Testis (tissue), 3 donors: Measurements from ENCODE around the gene NES. TPM values are rescaled to one million over a fixed set of nuclear protein-coding genes. Genes with fewer than 3 reads are reported as not detected.

Experiments used
- DNase-seq: peaks from one replicate; pipeline ENCODE4 v3.0.0-alpha.2; 2019
- H3K27ac ChIP-seq, 2 donors: fragments of 200-600 bp; sonication (generic); one replicate each; pipeline ENCODE4 v1.5.1; 2019
- H3K27me3 ChIP-seq: fragments of 200-600 bp; sonication (generic); one replicate; pipeline ENCODE4 v1.5.1; 2019
- H3K36me3 ChIP-seq: fragments of 200-600 bp; sonication (generic); one replicate; pipeline ENCODE4 v1.5.1; 2017; ENCODE audit warnings: low read depth; ENCODE audit errors: missing control alignments
- H3K4me1 ChIP-seq: fragments of 200-600 bp; sonication (generic); one replicate; pipeline ENCODE4 v1.5.1; 2019
- H3K4me3 ChIP-seq, 2 donors: fragments of 200-600 bp; sonication (generic); one replicate each; pipeline ENCODE4 v1.5.1; 2017 to 2019
- H3K9me3 ChIP-seq: fragments of 200-600 bp; sonication (generic); one replicate; pipeline ENCODE4 v1.5.1; 2017
- CTCF ChIP-seq, 3 experiments: fragments of 450-650 bp in 2 of 3; fragments of 200-600 bp in 1 of 3; sonication (generic) in 1 of 3; IDR thresholded peaks; one replicate each; pipeline ENCODE4 v1.5.1; 2016 to 2019; ENCODE audit warnings: antibody characterized with exemption in 3 of 3, mild to moderate bottlenecking in 2 of 3, moderate library complexity in 1 of 3
- POLR2A ChIP-seq: fragments of 450-650 bp; IDR thresholded peaks from one replicate; pipeline ENCODE4 v1.6.1; 2017; ENCODE audit warnings: antibody characterized with exemption, mild to moderate bottlenecking, moderate library complexity
- WGBS, 2 donors: methylation state at CpG; one replicate each; pipeline ENCODE4 v1.1.5; 2018; 5-methylcytosine and 5-hydroxymethylcytosine counted together
- intact Hi-C: fragments of 100-400 bp; cut with DNase I; formaldehyde crosslinking; loops from one replicate; pipeline ENCODE4 v1.15.1; 2023; ENCODE audit warnings: low total_unique reads
- polyA plus RNA-seq: library from polyadenylated mRNA; stranded (reverse); fragments of 350-450 nt; fragmentation: Illumina TruSeq; extraction: RNeasy Lipid Tissue Mini Kit (QIAGEN cat#74804); gene quantifications from one replicate; pipeline ENCODE4 v1.2.3, GENCODE V29; 2014; ENCODE audit warnings: low read depth, low replicate concordance; ENCODE audit not compliant: insufficient read depth
- total RNA-seq, 2 donors: library from RNA; depleted of rRNA; stranded (reverse); fragments of >200 nt; gene quantifications; one replicate each; pipeline ENCODE4 v1.2.3, GENCODE V29; 2016

NES gene
- total and polyA plus RNA-seq, 3 donors from 2014 or later = 17.6 to 27.7 (median 20.7) TPM

GRCh38 chr1:156629823-156630449, 47.3 kb downstream of the NES start:
- 90 to 91% methylated on average over 8 of the region's 8 CpGs for WGBS, 2 donors
- no peaks in the 10 kb centered on the region for H3K36me3 ChIP-seq
- H3K27me3 ChIP-seq = no peaks in the 10 kb centered on the region
- H3K9me3 ChIP-seq = no peaks in the 10 kb centered on the region
- TF ChIP-seq CTCF (IDR thresholded peaks at IDR 0.05) = no peak
- TF ChIP-seq POLR2A = no peak
- no peak for DNase-seq
- intact Hi-C loops = no loop called here
- H3K27ac ChIP-seq = no peak overlapping the region
- peaks cover 8% of the 10 kb centered on the region for H3K4me1 ChIP-seq
- no peak overlapping the region for H3K4me3 ChIP-seq

GRCh38 chr1:156627313-156627880, 49.8 kb downstream of the NES start:
- Histone ChIP-seq H3K27ac (no peak overlapping the region), H3K36me3 (no peaks in the 10 kb centered on the region), H3K4me3 (no peak overlapping the region), H3K27me3 (no peaks in the 10 kb centered on the region), H3K4me1 (peaks cover 18% of the 10 kb centered on the region), H3K9me3 (no peaks in the 10 kb centered on the region)
- WGBS, 2 donors = 75 to 83% methylated on average over 2 of the region's 2 CpGs
- intact Hi-C loops = no loop called here
- DNase-seq = peak; percentile 70
- TF ChIP-seq CTCF (IDR thresholded peaks at IDR 0.05) = peak; percentile 41 to 69 (median 58)
- TF ChIP-seq POLR2A = no peak

- no peak for DNase-seq
- H3K36me3 ChIP-seq = no peaks in the 10 kb centered on the region
- H3K4me1 ChIP-seq = peaks cover 18% of the 10 kb centered on the region
- no peaks in the 10 kb centered on the region for H3K27me3 ChIP-seq
- H3K9me3 ChIP-seq = no peaks in the 10 kb centered on the region
- WGBS, 2 donors = 34 to 37% methylated on average over 4 of the region's 4 CpGs
- no peak overlapping the region for H3K4me3 ChIP-seq
- H3K27ac ChIP-seq = no peak overlapping the region
- intact Hi-C loops = no loop called here
- no peak for TF ChIP-seq CTCF (IDR thresholded peaks at IDR 0.05)
Observed at GRCh38 chr1:156626079-156626438, 51.1 kb downstream of the NES start.

- H3K4me3 ChIP-seq = peak overlapping the region; percentile 47 to 62
- H3K27ac ChIP-seq = peak overlapping the region in 1 of 2 donors; percentile 24
- no peaks in the 10 kb centered on the region for H3K27me3 ChIP-seq
- H3K36me3 ChIP-seq = no peaks in the 10 kb centered on the region
- intact Hi-C loops = no loop called here
- H3K4me1 ChIP-seq = peaks cover 18% of the 10 kb centered on the region
- TF ChIP-seq POLR2A = no peak
- peak; percentile 73 to 83 (median 78) for TF ChIP-seq CTCF (IDR thresholded peaks at IDR 0.05)
- WGBS, 2 donors = 2% methylated on average over 23 to 45 of the region's 45 CpGs
- DNase-seq = peak; percentile 75
- H3K9me3 ChIP-seq = no peaks in the 10 kb centered on the region
Observed at GRCh38 chr1:156625436-156626078, 51.6 kb downstream of the NES start.
